HG03571 (cell line): ENCODE measurements around the gene AJM1.
"Not testable (repeated sequence)": the region's sequence is repeated elsewhere in the genome, so short reads cannot be mapped to it uniquely, and the experiment has no call there.

Source experiments
- ATAC-seq: cut with Tn5 transposase; IDR thresholded peaks from one replicate; pipeline ENCODE4 v1.9.1; 2021; ENCODE audit not compliant: unreplicated experiment

AJM1 gene

GRCh38 chr9:136843159-136843800, 1.0 kb downstream of the AJM1 start:
- ATAC-seq: not testable (repeated sequence)

GRCh38 chr9:136843801-136844740, 1.8 kb downstream of the AJM1 start:
- ATAC-seq: not testable (repeated sequence)

DNA sequence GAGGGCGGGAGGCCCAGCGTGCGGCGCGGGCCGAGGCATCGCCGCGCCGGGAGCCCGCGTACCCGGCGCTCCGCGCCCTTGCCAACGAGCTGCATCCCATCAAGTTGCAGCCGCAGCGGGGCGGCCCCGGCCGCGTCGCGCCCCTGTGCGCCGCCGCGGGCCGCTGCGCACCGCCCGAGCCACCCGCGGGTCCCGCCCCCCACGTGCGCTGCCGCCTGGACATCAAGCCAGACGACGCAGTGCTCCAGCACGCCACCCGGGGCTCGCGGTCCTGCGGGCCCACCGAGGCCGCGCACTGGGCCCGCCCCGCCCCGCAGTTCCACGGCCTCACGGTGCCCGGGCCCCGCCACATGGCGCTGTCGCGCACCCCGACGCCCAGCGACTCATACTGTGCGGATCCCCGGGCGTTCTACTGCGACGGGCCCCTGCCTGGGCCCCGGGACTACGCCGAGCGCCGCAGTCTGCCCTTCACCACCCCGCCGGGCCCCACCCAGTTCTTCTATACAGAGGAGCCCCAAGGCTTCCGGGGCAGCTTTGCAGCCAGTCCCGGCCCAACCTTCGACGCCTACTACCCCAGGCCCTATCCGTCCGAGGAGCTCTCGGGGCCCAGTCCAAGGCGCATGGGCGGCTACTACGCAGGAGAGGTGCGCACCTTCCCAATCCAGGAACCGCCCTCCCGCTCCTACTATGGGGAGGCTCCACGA, 2.6 kb downstream of the AJM1 start:
- ATAC-seq: no peak

DNA sequence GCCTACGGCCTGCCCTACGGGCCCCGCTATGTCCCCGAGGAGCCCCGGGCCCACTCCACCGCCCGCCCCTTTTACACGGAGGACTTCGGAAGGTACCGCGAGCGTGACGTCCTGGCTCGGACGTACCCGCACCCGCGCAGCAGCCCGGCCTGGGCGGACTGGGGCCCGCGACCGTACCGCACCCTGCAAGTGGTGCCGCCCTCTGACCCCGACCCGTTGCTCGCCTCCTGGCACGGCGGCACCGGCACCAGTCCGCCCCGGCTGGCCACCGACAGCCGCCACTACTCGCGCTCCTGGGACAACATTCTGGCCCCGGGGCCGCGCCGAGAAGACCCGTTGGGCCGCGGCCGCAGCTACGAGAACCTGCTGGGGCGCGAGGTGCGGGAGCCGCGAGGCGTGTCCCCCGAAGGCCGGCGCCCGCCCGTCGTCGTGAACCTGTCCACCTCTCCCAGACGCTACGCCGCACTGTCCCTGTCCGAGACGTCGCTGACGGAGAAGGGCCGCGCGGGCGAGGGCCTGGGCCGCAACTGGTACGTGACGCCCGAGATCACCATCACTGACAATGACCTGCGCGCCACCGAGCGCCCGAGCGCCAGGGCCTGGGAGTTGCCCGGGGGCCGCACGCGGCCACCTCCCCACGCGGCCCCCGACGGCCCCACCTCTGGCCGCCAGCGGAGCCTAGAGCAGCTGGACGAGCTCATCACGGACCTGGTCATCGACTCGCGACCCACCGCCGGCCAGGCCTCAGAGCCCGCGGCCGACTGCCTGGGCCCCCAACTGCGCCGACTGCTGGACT, 3.4 kb downstream of the AJM1 start:
- no peak for ATAC-seq

DNA sequence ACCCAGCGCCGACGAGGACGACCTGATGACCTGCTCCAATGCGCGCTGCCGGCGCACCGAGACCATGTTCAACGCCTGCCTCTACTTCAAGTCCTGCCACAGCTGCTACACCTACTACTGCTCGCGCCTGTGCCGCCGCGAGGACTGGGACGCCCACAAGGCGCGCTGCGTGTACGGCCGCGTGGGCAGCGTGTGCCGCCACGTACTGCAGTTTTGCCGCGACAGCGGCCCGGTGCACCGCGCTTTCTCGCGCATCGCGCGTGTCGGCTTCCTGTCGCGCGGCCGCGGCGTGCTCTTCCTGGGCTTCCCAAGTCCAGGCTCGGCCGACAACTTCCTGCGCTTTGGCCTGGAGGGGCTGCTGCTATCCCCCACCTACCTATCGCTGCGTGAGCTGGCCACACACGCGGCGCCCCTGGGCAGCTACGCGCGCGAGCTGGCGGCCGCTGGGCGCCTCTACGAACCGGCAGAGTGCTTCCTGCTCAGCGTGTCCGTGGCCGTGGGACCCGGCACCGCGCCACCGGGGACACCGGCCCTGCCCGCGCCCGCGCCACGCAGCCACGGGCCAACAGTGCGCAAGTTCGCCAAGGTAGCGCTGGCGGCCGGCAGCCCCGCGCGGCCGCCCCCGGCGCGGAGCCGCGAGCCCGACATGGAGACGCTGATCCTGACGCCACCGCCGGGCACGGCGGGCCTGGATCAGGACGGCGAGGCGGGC, 4.3 kb downstream of the AJM1 start:
- no peak for ATAC-seq

DNA sequence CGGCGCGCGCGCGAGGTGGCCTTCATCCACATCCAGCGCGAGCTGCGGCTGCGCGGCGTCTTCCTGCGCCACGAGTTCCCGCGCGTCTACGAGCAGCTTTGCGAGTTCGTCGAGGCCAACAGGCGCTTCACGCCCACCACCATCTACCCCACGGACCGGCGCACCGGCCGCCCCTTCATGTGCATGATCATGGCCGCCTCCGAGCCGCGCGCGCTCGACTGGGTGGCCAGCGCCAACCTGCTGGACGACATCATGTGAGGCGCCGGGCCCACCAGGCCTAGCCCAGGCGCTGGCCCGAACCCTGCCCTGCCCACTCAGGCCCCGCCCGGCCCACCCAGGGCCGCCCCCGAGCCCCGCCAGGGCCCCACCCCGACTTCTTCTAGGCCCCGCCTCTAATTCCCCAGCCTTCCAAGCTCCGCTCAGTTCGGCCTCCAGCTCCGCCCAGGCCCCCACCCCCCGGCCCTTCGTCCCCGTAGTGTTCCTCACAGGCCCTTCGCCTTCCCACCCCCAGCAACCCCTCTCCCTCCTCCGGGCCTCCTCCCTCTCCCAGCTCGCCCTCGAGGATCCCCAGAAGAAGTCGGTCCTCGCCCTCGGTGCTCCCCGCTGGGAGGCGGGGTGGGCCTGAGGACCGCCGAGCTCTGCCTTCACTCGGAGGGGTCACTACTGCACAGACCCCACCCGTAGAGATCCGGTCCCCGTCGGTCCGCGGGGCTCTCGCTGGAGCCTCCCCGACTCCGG, 5.0 kb downstream of the AJM1 start:
- no peak for ATAC-seq

GRCh38 chr9:136847826-136848392, 5.6 kb downstream of the AJM1 start:
- ATAC-seq: no peak

DNA sequence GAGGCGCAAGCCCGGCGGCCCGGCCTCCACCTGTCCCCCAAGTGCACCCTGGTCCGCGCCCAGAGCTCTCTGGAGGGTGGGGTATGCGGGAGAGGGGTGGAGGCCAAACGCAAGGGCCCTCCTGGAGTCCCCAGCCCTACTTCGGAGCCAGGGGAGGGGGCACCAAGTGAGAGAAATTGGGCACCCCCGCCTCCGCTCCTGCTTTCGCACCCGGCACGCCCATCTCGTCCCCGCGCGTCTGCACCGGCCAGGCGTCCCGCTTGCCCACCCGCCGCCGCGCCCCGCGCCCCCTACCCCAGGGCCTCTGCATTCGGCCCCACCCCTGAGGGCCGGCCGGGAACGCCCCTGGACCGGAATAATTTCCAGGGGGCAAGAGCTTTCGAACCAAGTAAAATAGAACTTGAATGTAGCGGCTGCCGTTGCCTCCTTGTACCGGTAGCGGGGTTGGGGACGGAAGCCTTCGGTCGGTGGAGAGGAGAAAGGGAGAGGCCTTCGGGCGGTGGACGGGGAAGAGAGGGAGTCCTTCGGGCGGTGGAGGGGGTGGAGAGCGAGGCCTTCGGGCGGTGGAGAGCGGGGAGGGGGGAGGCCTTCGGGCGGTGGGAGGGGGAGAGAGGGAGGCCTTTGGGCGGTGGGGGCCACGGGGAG, 6.2 kb downstream of the AJM1 start:
- ATAC-seq: peak; percentile 11

- peak; percentile 74 for ATAC-seq
These were observed 7.0 kb downstream of the AJM1 start, which contains the start of gene PHPT1 for GRCh38 chr9:136849038-136849959. PHPT1 (plus strand) TSS chr9:136849409; CDS start chr9:136849431, 22 bp downstream.

DNA sequence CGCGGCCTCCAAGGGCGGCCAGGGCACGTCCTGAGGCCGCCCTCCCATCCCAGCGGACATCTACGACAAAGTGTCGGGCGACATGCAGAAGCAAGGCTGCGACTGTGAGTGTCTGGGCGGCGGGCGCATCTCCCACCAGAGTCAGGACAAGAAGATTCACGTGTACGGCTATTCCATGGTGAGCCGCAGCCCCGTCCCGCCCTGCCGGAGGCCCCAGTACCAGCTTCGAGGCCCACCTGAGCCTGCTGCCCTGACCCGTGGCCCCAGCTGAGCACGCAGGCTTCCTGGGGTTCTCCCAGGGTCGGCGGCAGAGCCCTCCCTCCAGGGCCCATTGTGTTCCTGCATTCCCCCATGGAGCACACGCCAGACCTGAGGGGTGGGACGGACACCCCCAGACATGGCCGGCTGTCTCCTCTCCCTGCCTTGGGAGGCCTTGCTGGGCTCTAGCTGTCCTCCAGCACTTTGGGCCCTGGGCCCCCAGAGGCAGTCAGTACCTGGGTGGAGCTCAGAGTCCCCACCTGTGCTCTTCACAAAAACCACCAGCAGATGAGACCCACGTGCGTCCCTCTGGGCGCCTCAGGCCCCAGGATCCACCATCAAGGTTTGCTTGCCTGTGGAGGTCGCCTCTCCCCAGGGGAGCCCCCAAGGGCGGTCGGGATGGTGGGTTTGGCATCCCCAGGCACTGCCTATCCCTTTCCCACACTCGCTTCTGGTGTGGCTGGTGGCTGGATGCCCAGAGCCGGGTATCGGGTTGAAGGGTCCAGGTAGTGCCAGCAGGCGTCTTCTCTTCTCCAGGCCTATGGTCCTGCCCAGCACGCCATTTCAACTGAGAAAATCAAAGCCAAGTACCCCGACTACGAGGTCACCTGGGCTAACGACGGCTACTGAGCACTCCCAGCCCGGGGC, 7.9 kb downstream of the AJM1 start:
- no peak for ATAC-seq

DNA sequence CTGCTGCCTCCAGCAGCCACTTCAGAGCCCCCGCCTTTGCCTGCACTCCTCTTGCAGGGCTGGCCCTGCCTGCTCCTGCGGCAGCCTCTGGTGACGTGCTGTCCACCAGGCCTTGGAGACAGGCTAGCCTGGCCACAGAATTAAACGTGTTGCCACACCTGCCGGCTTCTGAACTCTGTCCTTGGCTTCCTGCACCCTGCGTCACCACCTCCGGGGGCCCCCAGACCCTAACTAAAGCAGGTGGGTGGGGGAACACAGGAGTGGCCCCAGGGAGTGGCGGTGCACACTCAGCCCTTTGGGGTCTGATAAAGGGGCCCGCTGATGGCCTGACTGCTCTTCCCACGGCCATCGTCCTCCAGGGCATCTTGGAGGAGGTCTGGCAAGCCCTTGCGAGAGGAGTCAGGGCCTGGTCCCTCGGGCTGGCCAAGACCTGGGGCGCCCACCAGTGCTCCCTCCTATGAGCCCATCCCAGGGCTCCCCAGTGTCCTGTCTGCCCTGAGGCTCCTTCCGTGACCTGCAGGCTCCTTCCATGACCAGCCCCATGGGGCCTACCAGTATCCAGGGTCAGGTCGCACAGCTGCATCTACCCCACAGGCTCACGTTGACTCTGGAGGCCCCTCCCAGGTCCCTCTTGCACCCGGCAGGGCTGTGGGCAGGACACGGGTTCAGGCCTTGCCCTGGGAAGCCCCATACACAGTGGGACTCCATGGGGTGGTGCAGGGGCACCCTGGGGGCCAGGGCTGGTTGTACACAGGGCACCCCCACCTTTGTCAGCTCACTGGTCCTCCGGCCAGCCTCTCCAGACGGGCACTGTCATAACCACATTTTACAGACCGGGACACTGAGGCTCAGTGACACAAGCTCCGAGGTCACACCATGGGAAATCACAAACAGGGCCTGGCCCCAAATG, 8.8 kb downstream of the AJM1 start:
- ATAC-seq: no peak

- no peak for ATAC-seq
These were observed 9.8 kb downstream of the AJM1 start, which contains the start of gene MAMDC4 for GRCh38 chr9:136851941-136852663. MAMDC4 (plus strand) TSS chr9:136852346; CDS start chr9:136852417, 71 bp downstream.

- ATAC-seq: no peak
These were observed 10.7 kb downstream of the AJM1 start for GRCh38 chr9:136852664-136853595.
